Psoas muscle (tissue), 8 donors: ENCODE data around the gene NFU1. TPM values are rescaled to one million over a fixed set of nuclear protein-coding genes. Genes with fewer than 3 reads are reported as not detected.

Experiments
- ATAC-seq, 4 donors: fragments of 200-7000 bp; cut with Tn5 transposase; one replicate each; pipeline ENCODE4 v1.9.1; 2020; ENCODE audit warnings: moderate library complexity in 3 of 4, mild to moderate bottlenecking in 2 of 4
- DNase-seq, 2 donors: peaks; one replicate each; pipeline ENCODE4 v3.0.0-alpha.2; 2020
- H3K27ac ChIP-seq: fragments of 200-600 bp; one replicate; pipeline ENCODE4 v1.8.0; 2022
- H3K27me3 ChIP-seq, 3 donors: fragments of 200-600 bp in 1 of 3; one replicate each; pipeline versions ENCODE4 v1.6.1 to v1.8.0; 2013 to 2022; ENCODE audit warnings: low read length in 2 of 3, mild to moderate bottlenecking in 2 of 3, moderate library complexity in 1 of 3; ENCODE audit not compliant: insufficient read depth in 3 of 3
- H3K36me3 ChIP-seq, 2 donors: fragments of 200-600 bp in 1 of 2; one replicate each; pipeline versions ENCODE4 v1.6.1 to v1.8.0; 2013 to 2022; ENCODE audit warnings: low read depth in 1 of 2, mild to moderate bottlenecking in 1 of 2, moderate library complexity in 1 of 2; ENCODE audit not compliant: insufficient read depth in 1 of 2
- H3K4me1 ChIP-seq: fragments of 200-600 bp; one replicate; pipeline ENCODE4 v1.8.0; 2022
- H3K4me3 ChIP-seq: fragments of 200-600 bp; one replicate; pipeline ENCODE4 v1.8.0; 2022; ENCODE audit warnings: mild to moderate bottlenecking
- H3K9me3 ChIP-seq: fragments of 200-600 bp; one replicate; pipeline ENCODE4 v1.8.0; 2022
- CTCF ChIP-seq: fragments of 200-600 bp; IDR thresholded peaks from one replicate; pipeline ENCODE4 v1.8.0; 2022; ENCODE audit warnings: antibody characterized with exemption
- WGBS, 3 donors: extraction: QIAGEN DNeasy Blood & Tissue Kit; methylation state at CpG; one replicate each; pipeline versions ENCODE4 v1.1.6 to v1.1.7; 2013; 5-methylcytosine and 5-hydroxymethylcytosine counted together
- intact Hi-C, 2 donors: fragments of 100-400 bp; cut with DNase I; formaldehyde crosslinking; loops; one replicate each; pipeline versions ENCODE4 v1.11.0 to v1.14.2; 2022
- long read RNA-seq, 2 donors: library from polyadenylated mRNA; unstranded; transcript quantifications; one replicate each; pipeline ENCODE4 v2.0.0, GENCODE V29; 2021
- polyA plus RNA-seq, 3 donors: library from polyadenylated mRNA; stranded (reverse); fragments of 200-250 nt; gene quantifications; one replicate each; pipeline ENCODE4 v1.2.3, GENCODE V29; 2013
- total RNA-seq, 4 donors: library from RNA; stranded (reverse); fragmentation: NEBNext Ultra II Directional in 2 of 4; extraction: Animal tissue kit (Norgen Biotek cat#: 25700) in 2 of 4; gene quantifications; one replicate each; pipeline versions ENCODE4 v1.2.1 to v1.2.4, GENCODE V29; 2021 to 2023
- donor health status: healthy with polysubstance abuse.
- donor health status: DM: no; HTN: no; CAD: no; lungs with moderate emphysema.
- donor health status: Bipolar disorder and iron deficiency.
- donor health status: healthy.
- donor health status: DM: yes; HTN: yes; CAD: no.
- donor health status: DM: no; HTN: no; CAD: no.
- donor health status: DM: no; HTN: no; CAD: no.
- donor health status: DM: yes; HTN: yes; CAD: no.

NFU1 gene
- total RNA-seq: 10 to 100 TPM; 67.6 to 98.5 (median 79.2) TPM
- polyA plus RNA-seq: 100 to 1,000 TPM in 1 of 3 donors, 10 to 100 TPM in 2; 36.5 to 112 (median 99.0) TPM
- long read RNA-seq, donor 1, transcript NFU1-203 (8 exons, 1,467 nt): major isoform, 6 of 6 reads
- long read RNA-seq, donor 1, partial matches to known transcripts: 0 of 6 reads
- long read RNA-seq, donor 1, other reads (novel, unspliced or antisense): 0 of 6 reads
- long read RNA-seq, donor 2, transcript NFU1-203 (8 exons, 1,467 nt): major isoform, 18 of 21 reads
- long read RNA-seq, donor 2, partial matches to known transcripts: 0 of 21 reads
- long read RNA-seq, donor 2, other reads (novel, unspliced or antisense): 3 of 21 reads

DNA sequence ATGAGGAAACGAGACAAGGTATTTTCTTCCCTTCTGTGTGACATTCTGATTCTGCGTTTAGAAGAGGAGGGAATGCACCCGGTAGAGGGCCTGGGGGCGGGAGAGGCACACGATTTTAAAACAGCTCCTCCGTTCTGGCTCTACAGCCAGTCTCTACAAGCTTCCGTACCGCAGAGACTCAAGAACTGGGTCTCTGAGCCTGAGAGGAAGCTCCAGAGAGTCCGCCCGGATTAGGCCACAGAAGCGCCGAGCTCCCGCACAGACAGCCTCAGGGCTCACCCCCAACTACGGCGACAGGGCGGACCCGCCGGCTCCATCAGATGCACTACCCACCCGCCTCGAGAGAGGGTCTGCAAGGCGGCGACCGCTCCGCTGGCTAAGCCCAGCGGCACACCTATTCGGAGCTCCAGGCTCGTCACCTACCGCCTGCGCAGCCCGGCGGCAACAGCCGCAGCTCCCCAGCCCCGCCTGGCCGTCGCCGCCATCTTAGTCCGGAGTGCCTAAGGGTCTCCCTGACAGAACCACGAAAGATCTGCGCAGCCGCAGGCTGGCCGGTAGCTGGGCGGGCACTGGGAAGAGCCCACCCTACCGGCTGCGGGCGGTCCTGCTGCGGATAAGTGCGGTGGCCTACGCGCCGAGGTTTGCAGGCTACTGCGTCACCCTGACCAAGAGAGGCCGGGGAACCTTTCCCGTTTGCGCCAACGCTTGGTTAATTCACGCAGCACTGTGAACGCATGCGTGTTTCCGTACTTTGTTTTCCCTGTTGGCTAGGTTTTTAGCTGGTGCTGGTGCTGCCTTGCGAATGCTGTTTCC is at the start of gene NFU1:
TSS of gene NFU1 (minus strand) at position 498 of the 813 bp plus-strand sequence. CDS start at position 485, 13 bp downstream.
- Histone ChIP-seq H3K9me3 (no peaks in the 10 kb centered on the region), H3K27ac (peak within 1 kb of the TSS; percentile 96), H3K36me3 (no peaks in the 10 kb centered on the region), H3K27me3 (no peaks in the 10 kb centered on the region), H3K4me1 (peaks cover 15% of the 10 kb centered on the region), H3K4me3 (peak within 1 kb of the TSS; percentile 86)
- peak; percentile 98 to 99 (median 98) for ATAC-seq
- TF ChIP-seq CTCF: peak; percentile 71
- intact Hi-C loops: no loop called here
- DNase-seq: peak; percentile 94 to 97
- WGBS, 3 donors: 0 to 1% (median 0%) methylated on average over 56 to 60 of the region's 60 CpGs

GRCh38 chr2:69483696-69484095 is 46.5 kb upstream of the NFU1 start:
- ATAC-seq: no peak
- Histone ChIP-seq H3K4me1 (no peaks in the 10 kb centered on the region), H3K36me3 (peaks cover 3 to 70% of the 10 kb centered on the region in 2 donors), H3K27ac (no peak overlapping the region), H3K4me3 (no peak overlapping the region), H3K27me3 (no peaks in the 10 kb centered on the region), H3K9me3 (no peaks in the 10 kb centered on the region)
- DNase-seq: no peak
- no peak for TF ChIP-seq CTCF
- intact Hi-C loops: no loop called here
- WGBS, 3 donors: 48 to 56% (median 49%) methylated on average over 3 of the region's 3 CpGs

- no peak overlapping the region for H3K4me3 ChIP-seq
- no peak for ATAC-seq
- intact Hi-C loops: no loop called here
- H3K27me3 ChIP-seq: no peaks in the 10 kb centered on the region
- peaks cover 3 to 71% of the 10 kb centered on the region in 2 donors for H3K36me3 ChIP-seq
- WGBS, 3 donors: 67 to 75% (median 74%) methylated on average over 4 of the region's 4 CpGs
- DNase-seq: no peak
- TF ChIP-seq CTCF: no peak
- H3K4me1 ChIP-seq: no peaks in the 10 kb centered on the region
- no peak overlapping the region for H3K27ac ChIP-seq
- no peaks in the 10 kb centered on the region for H3K9me3 ChIP-seq
These were observed 45.8 kb upstream of the NFU1 start for GRCh38 chr2:69483024-69483423.

DNA sequence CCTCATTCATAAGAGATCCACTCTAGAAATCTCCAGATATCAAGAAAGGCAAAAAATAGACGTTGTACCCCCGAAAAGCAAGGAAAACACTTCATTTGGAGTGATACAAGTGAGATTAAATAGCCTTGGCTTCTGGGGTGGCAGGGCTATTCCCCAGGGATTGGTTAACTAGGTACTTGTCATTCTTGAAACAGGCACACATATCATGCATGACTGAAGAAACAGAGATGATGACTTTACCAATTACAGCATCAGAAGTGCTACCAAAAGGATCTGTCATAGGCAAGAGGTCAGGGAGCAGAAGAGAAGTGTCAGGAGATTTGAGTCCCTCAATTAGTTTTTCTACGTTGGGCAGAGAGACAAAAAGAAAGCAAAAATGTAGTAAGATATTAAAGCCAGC is 45.2 kb upstream of the NFU1 start:
- no peaks in the 10 kb centered on the region for H3K4me1 ChIP-seq
- H3K36me3 ChIP-seq: peaks cover 3 to 73% of the 10 kb centered on the region in 2 donors
- intact Hi-C loops: no loop called here
- no peaks in the 10 kb centered on the region for H3K27me3 ChIP-seq
- no peak for TF ChIP-seq CTCF
- DNase-seq: no peak
- H3K4me3 ChIP-seq: no peak overlapping the region
- no peak overlapping the region for H3K27ac ChIP-seq
- 81 to 83% (median 83%) methylated on average over 3 of the region's 3 CpGs for WGBS, 3 donors
- no peak for ATAC-seq
- H3K9me3 ChIP-seq: no peaks in the 10 kb centered on the region
